Measurements from ENCODE around the gene TP53AIP1.
"Not testable (repeated sequence)": the region's sequence is repeated elsewhere in the genome, so short reads cannot be mapped to it uniquely, and the experiment has no call there.

Gene TP53AIP1

DNA sequence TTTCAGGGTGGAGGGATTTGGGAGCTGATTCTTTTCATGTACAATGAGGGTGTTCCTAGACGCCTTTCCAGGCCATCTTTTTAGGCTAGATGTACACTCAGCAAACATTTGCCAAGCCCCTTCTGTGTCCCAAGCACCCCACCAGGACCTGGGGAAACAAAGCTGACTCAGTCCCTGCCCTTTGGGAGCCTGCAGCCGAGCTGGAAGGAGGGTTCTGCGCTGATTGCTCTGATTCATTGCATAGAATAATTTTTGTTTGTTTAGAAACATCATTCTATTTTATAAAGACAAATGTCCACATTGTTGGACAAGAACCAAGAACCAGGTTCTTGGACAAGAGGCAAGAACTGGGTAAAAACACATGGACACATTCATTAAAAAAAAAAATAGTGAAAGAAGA is 16.7 kb downstream of the TP53AIP1 start:
- no peak for DNase-seq (ENCODE audit: low read depth)

GRCh38 chr11:128925250-128925600 is 17.4 kb downstream of the TP53AIP1 start:
- no peak for DNase-seq (ENCODE audit: low read depth)

GRCh38 chr11:128924510-128925249 is 18.0 kb downstream of the TP53AIP1 start:
- no peak for DNase-seq (ENCODE audit: low read depth)

GRCh38 chr11:128924104-128924503 is 18.6 kb downstream of the TP53AIP1 start:
- DNase-seq (ENCODE audit: low read depth): no peak

- no peak for DNase-seq (ENCODE audit: low read depth)
Observed at GRCh38 chr11:128921793-128922192, 20.9 kb downstream of the TP53AIP1 start.

DNA sequence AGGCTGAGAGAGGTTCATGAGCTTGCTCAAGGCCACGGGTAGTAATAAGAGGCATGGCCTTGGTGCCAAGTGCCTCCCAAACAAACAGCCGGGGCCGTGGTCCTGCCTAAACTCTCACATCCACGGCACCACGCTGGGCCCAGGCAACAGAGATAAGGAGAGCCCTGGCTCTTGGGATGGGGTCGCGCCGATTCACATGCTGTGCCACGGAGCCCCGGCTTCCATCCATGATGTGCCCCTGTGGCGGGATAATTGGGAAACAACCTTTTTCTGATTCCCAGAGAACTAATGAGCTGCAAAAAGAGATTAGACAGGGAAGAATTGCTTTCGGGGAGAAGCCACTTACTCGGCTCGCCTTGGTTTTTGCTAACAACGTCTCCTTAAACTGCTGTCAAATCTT is 22.0 kb downstream of the TP53AIP1 start:
- DNase-seq (ENCODE audit: low read depth): no peak

DNA sequence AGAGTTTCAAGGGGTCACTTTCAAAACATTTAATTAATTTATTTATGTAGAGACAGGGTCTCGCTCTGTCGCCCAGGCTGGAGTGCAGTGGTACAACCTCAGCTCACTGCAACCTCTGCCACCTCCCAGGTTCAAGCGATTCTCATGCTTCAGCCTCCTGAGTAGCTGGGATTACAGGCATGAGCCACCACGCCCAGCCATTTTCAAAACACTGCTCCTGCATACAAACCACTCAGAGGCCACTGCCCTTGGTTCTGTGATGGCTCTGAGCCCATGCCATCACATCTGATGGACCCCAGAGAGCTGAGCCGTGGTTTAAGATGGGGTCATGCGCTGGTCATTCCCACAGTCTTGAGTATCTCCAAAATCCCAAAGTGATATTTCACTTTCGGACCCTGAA is 23.0 kb downstream of the TP53AIP1 start:
- not testable (repeated sequence) for DNase-seq (ENCODE audit: low read depth)

- no peak for DNase-seq (ENCODE audit: low read depth)
Observed at GRCh38 chr11:128919216-128919615, 23.5 kb downstream of the TP53AIP1 start.

DNA sequence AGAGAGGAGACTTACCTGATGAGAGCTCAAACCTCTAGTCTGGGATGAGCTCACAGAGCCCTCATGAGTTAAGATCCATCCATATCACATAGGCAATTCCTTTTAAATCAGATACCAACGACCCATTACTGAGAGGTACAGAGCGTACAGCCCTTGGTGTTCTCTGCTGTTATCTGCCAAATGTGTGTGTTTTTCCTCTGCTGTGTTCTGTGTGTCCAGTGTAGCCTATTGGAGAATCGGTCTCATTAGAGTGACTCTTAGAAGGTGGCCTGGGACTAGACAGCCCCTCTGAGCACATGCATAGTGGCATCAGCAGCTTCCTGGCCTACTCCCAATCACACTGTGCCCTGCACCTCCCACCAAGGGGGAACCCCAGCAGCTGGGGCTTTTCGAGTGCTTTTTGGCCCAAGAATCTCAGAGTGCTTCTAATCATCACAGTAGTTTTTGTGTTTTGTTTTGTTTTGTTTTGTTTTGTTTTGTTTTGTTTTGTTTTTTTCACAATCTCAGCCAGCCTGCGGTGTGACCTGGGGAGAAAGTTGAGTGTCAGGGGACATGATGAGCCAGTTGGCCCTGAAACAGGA is 25.4 kb downstream of the TP53AIP1 start:
- no peak for DNase-seq (ENCODE audit: low read depth)

GRCh38 chr11:128916681-128917080 is 26.0 kb downstream of the TP53AIP1 start:
- DNase-seq (ENCODE audit: low read depth): no peak

DNA sequence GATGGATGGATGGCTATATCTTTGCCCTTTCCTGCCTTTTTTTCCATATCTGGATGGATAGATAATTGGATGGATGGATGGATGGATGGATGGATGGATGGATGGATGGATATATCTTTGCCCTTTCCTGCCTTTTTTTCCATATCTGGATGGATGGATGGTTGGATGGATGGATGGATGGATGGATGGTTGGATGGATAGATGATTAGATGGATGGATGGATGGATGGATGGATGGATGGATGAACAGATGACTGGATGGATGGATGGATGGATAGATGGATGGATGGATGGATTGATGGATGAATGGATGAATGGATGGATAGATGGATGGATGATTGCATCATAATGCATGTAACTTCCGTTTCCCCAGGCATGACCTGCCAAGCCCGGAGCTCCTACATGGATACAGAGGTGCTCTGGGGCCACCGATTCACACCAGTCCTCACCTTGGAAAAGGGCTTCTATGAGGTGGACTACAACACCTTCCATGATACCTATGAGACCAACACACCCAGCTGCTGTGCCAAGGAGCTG is 26.6 kb downstream of the TP53AIP1 start:
- no peak for DNase-seq (ENCODE audit: low read depth)

DNA sequence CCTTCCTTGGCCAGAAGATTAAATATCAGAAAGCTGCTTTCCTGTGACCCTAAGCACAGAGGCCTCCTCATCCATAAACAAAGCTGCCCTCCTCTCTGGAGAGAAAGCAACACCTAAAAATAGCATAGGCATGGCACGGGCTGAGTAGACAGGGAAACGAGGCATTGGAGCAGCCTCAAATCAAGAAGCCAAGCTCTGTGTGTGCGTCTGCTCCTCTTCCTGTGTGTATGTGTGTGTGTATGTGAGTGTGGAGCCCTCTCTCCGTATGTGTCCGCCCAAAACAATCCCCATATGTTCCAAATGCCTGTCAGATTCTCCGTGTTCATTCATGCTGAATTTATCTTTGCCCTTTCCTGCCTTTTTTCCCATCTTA is 27.5 kb downstream of the TP53AIP1 start:
- no peak for DNase-seq (ENCODE audit: low read depth)

DNA sequence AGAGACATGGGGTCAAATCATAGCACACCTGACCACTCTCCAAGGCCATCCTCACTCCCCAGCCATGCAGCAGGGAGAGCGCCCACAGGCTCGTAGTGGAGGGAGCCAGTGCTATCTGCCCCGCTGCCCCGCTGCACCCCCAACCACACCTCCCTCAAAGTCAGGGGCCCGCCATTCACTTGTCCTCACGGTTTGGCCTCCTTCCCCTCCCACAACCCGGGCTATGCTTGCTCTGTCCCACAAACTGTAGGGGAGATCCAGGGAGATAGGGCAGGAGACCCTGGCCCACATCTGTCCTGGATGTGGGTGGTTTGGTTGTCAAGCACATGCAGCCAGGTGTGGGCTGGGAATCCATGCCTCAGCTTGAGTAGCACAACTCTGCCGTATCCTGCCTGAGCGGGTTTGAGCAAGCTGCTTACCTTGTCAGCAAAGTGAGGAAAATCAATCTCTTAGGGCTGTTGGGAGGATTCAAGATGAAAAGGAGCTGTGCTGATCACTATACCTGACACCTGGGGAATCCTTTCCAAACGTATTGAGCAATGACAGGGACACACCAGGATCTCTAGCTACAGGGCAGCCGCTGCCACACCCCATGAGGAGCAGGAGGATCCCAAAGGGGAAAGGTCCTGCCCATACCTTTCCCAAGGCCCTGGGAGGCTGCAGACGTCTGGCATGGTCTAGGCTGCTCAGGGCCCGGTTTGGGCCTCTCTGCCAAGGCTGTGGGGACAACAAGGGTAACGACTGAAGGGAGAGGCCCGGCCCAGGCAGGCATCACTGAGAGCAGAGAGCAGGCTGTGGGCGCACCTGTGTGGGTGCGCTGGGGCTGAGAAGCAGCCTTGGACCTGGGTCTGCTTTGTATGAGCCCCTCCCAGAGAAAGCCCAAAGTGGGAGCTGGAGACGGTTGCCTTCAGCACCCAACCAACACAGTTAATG is 28.2 kb downstream of the TP53AIP1 start:
- no peak for DNase-seq (ENCODE audit: low read depth)

DNA sequence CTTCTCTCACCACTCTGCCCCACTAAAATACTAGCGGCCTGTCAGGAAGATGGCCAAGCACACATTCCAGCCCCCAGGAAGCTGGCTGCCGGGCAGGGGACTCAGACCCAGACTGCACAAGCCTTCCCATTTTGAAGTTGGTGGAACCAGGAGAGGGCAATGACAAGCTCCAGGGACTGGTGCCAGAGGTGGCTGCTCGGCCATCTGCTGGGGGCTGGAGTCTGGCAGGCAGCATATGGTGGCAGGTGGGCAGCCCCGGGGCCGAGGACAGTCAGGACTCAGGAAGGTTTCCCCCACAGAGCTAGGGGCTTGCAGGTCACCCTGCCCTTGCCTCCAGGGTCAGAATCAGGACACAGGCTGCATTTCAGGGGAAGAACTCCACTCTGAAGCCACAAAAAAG is 28.9 kb downstream of the TP53AIP1 start:
- no peak for DNase-seq (ENCODE audit: low read depth)

GRCh38 chr11:128911701-128912100 is 31.0 kb downstream of the TP53AIP1 start:
- DNase-seq (ENCODE audit: low read depth): no peak

DNA sequence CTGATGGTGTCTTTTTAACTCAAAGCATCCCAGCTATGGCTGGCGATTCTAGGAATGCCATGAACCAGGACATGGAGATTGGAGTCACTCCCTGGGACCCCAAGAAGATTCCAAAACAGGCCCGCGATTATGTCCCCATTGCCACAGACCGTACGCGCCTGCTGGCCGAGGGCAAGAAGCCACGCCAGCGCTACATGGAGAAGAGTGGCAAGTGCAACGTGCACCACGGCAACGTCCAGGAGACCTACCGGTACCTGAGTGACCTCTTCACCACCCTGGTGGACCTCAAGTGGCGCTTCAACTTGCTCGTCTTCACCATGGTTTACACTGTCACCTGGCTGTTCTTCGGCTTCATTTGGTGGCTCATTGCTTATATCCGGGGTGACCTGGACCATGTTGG is 31.4 kb downstream of the TP53AIP1 start:
- DNase-seq (ENCODE audit: low read depth): no peak

- DNase-seq (ENCODE audit: low read depth): no peak
Observed at GRCh38 chr11:128910576-128910975, 32.1 kb downstream of the TP53AIP1 start.

DNA sequence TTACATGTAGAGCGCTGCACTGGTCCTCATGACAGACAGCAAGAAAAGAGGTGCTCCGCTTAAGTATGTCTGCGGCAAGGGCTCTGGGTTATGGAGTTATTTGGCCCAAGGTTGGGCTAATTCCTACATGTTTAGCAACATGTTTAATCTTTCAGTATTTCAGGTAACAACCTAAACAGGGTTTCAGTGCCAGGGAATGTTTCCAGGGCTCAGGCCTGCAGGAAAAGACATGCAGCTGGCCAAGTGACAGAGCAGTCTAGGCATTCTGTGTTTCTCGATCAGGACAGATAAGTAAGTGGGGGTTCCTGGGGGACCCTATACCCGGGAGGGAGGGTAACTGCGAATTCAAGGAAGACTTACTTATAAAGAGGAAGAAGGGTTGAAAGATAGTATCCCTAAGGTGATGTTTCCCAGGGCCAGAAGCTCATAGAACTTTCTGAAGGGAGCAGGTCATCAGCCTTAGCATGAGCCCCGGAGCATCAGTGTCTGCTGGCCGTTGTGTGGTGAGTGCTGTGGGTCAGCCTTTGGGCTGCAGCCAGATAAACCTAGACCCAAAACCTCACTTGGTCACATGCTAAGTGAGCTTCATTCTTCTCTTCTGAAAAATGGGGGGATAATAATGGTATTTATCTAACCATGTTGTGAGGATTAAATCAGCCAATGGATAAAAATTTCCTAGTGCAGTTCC is 33.1 kb downstream of the TP53AIP1 start:
- no peak for DNase-seq (ENCODE audit: low read depth)

GRCh38 chr11:128908391-128909246 is 34.1 kb downstream of the TP53AIP1 start:
- no peak for DNase-seq (ENCODE audit: low read depth)

GRCh38 chr11:128907585-128907984 is 35.1 kb downstream of the TP53AIP1 start:
- DNase-seq (ENCODE audit: low read depth): no peak

Data from stimulated activated CD8-positive, alpha-beta memory T cell treated with anti-CD3 and anti-CD28 coated beads, Interleukin-7, amount 100 ng/mL, for 24 hours (primary cell).